ENCODE data around the gene ATOSB.

The ATOSB gene

DNA sequence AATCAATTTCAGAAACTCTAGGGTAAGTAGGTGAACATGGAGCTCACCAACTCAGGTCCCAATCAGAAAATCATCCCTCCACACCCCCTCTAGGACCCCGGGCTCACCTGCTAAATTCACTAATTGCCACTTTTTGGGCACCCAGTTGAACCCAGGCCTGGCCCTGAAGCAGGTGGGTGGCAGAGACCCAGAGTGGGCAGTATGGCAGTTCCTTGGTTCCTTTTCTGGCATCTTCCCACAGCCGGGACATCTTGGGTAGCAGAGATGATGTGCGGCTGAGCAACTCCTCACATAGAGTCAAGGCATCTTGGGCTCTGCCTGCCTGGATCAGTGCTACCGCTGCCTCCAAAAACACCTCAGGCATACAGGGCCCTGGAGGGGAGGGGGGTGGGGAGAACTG is 40.3 kb downstream of the ATOSB start:
- no peaks in the 10 kb centered on the region for H3K27me3 ChIP-seq (ENCODE audit: insufficient read depth, low read length, poor library complexity)
- H3K79me2 ChIP-seq (ENCODE audit: insufficient read depth, low read length) = peaks cover 62% of the 10 kb centered on the region
- TF ChIP-seq EZH2 (IDR thresholded peaks at IDR 0.05; ENCODE audit: borderline replicate concordance, low read depth, low read length, severe bottlenecking) = no peak
- TF ChIP-seq, protein P1, sequence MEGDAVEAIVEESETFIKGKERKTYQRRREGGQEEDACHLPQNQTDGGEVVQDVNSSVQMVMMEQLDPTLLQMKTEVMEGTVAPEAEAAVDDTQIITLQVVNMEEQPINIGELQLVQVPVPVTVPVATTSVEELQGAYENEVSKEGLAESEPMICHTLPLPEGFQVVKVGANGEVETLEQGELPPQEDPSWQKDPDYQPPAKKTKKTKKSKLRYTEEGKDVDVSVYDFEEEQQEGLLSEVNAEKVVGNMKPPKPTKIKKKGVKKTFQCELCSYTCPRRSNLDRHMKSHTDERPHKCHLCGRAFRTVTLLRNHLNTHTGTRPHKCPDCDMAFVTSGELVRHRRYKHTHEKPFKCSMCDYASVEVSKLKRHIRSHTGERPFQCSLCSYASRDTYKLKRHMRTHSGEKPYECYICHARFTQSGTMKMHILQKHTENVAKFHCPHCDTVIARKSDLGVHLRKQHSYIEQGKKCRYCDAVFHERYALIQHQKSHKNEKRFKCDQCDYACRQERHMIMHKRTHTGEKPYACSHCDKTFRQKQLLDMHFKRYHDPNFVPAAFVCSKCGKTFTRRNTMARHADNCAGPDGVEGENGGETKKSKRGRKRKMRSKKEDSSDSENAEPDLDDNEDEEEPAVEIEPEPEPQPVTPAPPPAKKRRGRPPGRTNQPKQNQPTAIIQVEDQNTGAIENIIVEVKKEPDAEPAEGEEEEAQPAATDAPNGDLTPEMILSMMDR (IDR thresholded peaks at IDR 0.05; ENCODE audit: borderline replicate concordance, extremely low read depth, low read length, poor library complexity, severe bottlenecking) = no peak
- H3K4me3 ChIP-seq (ENCODE audit: low read depth in 1 of 2, low read length in 2 of 2) = no peak overlapping the region
- peaks cover 63% of the 10 kb centered on the region for H3K36me3 ChIP-seq (ENCODE audit: insufficient read depth, low read length)
- no peak overlapping the region for H3K9ac ChIP-seq (ENCODE audit: low read depth, low read length)
- peaks cover 62% of the 10 kb centered on the region for H3K4me1 ChIP-seq (ENCODE audit: insufficient read depth, low read length)
- H3K4me2 ChIP-seq (ENCODE audit: insufficient read depth, low read length) = no peak overlapping the region
- ATAC-seq (ENCODE audit: insufficient read depth, low read depth) = no peak
- H3K9me3 ChIP-seq (ENCODE audit: insufficient read depth, low read length, severe bottlenecking) = no peaks in the 10 kb centered on the region
- no peak overlapping the region for H3K27ac ChIP-seq (ENCODE audit: low read length)
- H2AFZ ChIP-seq (ENCODE audit: low read depth, low read length) = no peak overlapping the region
- DNase-seq = no peak
- peaks cover 36% of the 10 kb centered on the region for H4K20me1 ChIP-seq (ENCODE audit: insufficient read depth, low read length)

DNA sequence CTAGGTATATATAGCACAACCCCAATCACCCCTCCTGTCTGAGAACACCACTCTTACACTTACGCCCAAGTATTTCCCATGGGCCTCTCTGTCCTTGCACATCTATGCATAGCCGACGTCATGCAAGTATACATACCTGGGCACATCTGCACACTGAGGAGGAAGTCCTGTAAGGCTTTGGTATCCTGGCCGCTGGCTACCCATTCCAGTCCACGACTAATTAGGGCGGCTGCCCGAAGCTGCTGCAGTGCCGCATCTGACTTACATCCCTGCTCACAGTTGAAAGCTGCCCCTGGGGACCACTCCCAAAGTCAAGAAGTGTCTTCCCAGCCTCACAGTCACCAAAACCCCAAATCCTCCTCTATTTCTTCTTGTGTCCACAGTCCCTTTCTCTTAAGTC is 40.9 kb downstream of the ATOSB start:
- no peak overlapping the region for H3K4me3 ChIP-seq (ENCODE audit: low read depth in 1 of 2, low read length in 2 of 2)
- no peak for ATAC-seq (ENCODE audit: insufficient read depth, low read depth)
- peaks cover 69% of the 10 kb centered on the region for H3K36me3 ChIP-seq (ENCODE audit: insufficient read depth, low read length)
- no peak overlapping the region for H3K4me2 ChIP-seq (ENCODE audit: insufficient read depth, low read length)
- H3K79me2 ChIP-seq (ENCODE audit: insufficient read depth, low read length) = peaks cover 68% of the 10 kb centered on the region
- no peaks in the 10 kb centered on the region for H3K27me3 ChIP-seq (ENCODE audit: insufficient read depth, low read length, poor library complexity)
- DNase-seq = no peak
- H3K9me3 ChIP-seq (ENCODE audit: insufficient read depth, low read length, severe bottlenecking) = no peaks in the 10 kb centered on the region
- H2AFZ ChIP-seq (ENCODE audit: low read depth, low read length) = no peak overlapping the region
- H3K9ac ChIP-seq (ENCODE audit: low read depth, low read length) = no peak overlapping the region
- peaks cover 41% of the 10 kb centered on the region for H4K20me1 ChIP-seq (ENCODE audit: insufficient read depth, low read length)
- H3K27ac ChIP-seq (ENCODE audit: low read length) = no peak overlapping the region
- TF ChIP-seq, protein P1 (IDR thresholded peaks at IDR 0.05; ENCODE audit: borderline replicate concordance, extremely low read depth, low read length, poor library complexity, severe bottlenecking) = no peak
- no peak for TF ChIP-seq EZH2 (IDR thresholded peaks at IDR 0.05; ENCODE audit: borderline replicate concordance, low read depth, low read length, severe bottlenecking)
- peaks cover 66% of the 10 kb centered on the region for H3K4me1 ChIP-seq (ENCODE audit: insufficient read depth, low read length)

DNA sequence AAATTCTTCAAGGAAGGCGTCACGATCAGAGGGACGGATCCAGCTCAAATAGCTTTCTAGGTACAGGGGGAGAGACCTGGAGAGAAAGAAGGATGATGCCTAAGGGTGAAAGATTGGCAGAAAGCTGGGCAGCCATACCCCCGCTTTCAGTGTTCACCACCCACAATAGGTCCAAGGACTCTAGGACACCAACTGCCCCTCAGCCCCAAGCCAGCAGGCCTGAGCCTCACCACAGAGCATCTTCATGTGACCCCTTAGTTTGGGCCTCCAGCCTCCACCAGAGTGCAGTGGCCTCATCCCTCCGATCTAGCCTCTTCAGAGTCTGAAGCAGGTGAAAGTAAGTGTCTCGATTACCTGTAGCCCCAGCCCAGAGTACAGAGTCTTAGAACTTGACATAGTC is 41.5 kb downstream of the ATOSB start:
- TF ChIP-seq, protein P1 (IDR thresholded peaks at IDR 0.05; ENCODE audit: borderline replicate concordance, extremely low read depth, low read length, poor library complexity, severe bottlenecking) = no peak
- Histone ChIP-seq H4K20me1 (ENCODE audit: insufficient read depth, low read length) (peaks cover 48% of the 10 kb centered on the region), H3K4me1 (ENCODE audit: insufficient read depth, low read length) (peaks cover 71% of the 10 kb centered on the region), H3K9me3 (ENCODE audit: insufficient read depth, low read length, severe bottlenecking) (no peaks in the 10 kb centered on the region), H3K9ac (ENCODE audit: low read depth, low read length) (no peak overlapping the region), H3K4me2 (ENCODE audit: insufficient read depth, low read length) (no peak overlapping the region), H3K36me3 (ENCODE audit: insufficient read depth, low read length) (peaks cover 75% of the 10 kb centered on the region), H3K4me3 (ENCODE audit: low read depth in 1 of 2, low read length in 2 of 2) (no peak overlapping the region), H2AFZ (ENCODE audit: low read depth, low read length) (no peak overlapping the region), H3K27ac (ENCODE audit: low read length) (no peak overlapping the region), H3K79me2 (ENCODE audit: insufficient read depth, low read length) (peaks cover 68% of the 10 kb centered on the region), H3K27me3 (ENCODE audit: insufficient read depth, low read length, poor library complexity) (no peaks in the 10 kb centered on the region)
- DNase-seq (no peak), ATAC-seq (ENCODE audit: insufficient read depth, low read depth) (no peak)

DNA sequence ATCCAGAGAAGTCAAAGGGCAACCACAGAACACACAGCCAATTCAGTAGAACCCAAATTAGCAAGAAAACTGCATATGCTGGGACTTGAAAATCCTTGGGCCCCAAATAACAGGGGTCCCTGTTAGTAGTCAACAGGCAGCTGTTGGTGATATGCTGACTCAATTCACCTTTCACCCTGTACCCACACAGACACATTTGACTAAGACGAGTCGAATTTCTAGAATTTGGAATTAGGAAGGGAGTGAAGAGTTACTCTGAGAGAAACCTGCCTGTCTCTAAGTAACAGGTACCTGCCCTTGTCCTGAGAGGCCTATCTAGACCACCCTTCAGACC is 42.4 kb downstream of the ATOSB start:
- no peaks in the 10 kb centered on the region for H3K27me3 ChIP-seq (ENCODE audit: insufficient read depth, low read length, poor library complexity)
- H3K36me3 ChIP-seq (ENCODE audit: insufficient read depth, low read length) = peaks cover 82% of the 10 kb centered on the region
- H3K9me3 ChIP-seq (ENCODE audit: insufficient read depth, low read length, severe bottlenecking) = no peaks in the 10 kb centered on the region
- ATAC-seq (ENCODE audit: insufficient read depth, low read depth) (no peak), DNase-seq (no peak)
- peak overlapping the region in 1 of 2 experiments; percentile 82; a peak in 2 of 4 replicates for H3K4me3 ChIP-seq (ENCODE audit: low read depth in 1 of 2, low read length in 2 of 2)
- H3K4me2 ChIP-seq (ENCODE audit: insufficient read depth, low read length) = peak overlapping the region; percentile 67
- no peak overlapping the region for H2AFZ ChIP-seq (ENCODE audit: low read depth, low read length)
- peak overlapping the region; percentile 71 for H3K27ac ChIP-seq (ENCODE audit: low read length)
- TF ChIP-seq, protein P1 (IDR thresholded peaks at IDR 0.05; ENCODE audit: borderline replicate concordance, extremely low read depth, low read length, poor library complexity, severe bottlenecking) = no peak
- no peak for TF ChIP-seq EZH2 (IDR thresholded peaks at IDR 0.05; ENCODE audit: borderline replicate concordance, low read depth, low read length, severe bottlenecking)
- peaks cover 63% of the 10 kb centered on the region for H3K4me1 ChIP-seq (ENCODE audit: insufficient read depth, low read length)
- peaks cover 68% of the 10 kb centered on the region for H3K79me2 ChIP-seq (ENCODE audit: insufficient read depth, low read length)
- peaks cover 52% of the 10 kb centered on the region for H4K20me1 ChIP-seq (ENCODE audit: insufficient read depth, low read length)
- peak overlapping the region; percentile 9; the same call in 1 of the 2 replicates for H3K9ac ChIP-seq (ENCODE audit: low read depth, low read length)
